Hepatocyte (in vitro differentiated cells): ENCODE data around the gene MGLL.

Source experiments
- EZH2 ChIP-seq: fragments of 200-600 bp; sonication (generic); IDR thresholded peaks from 2 replicates; pipeline ENCODE4 v1.6.1; 2016; ENCODE audit warnings: antibody characterized with exemption, mild to moderate bottlenecking, borderline replicate concordance
- EZH2phosphoT487 ChIP-seq: fragments of 200-600 bp; sonication (generic); IDR thresholded peaks from one replicate; pipeline ENCODE4 v1.6.1; 2018; ENCODE audit warnings: antibody characterized with exemption, mild to moderate bottlenecking, low read depth, moderate library complexity; ENCODE audit not compliant: unreplicated experiment, severe bottlenecking
- TF ChIP-seq, protein P1 (sequence below): fragments of 200-600 bp; sonication (generic); IDR thresholded peaks from 2 replicates; pipeline ENCODE4 v1.5.1; 2016; ENCODE audit warnings: antibody characterized with exemption, mild to moderate bottlenecking; ENCODE audit not compliant: poor library complexity

DNA sequence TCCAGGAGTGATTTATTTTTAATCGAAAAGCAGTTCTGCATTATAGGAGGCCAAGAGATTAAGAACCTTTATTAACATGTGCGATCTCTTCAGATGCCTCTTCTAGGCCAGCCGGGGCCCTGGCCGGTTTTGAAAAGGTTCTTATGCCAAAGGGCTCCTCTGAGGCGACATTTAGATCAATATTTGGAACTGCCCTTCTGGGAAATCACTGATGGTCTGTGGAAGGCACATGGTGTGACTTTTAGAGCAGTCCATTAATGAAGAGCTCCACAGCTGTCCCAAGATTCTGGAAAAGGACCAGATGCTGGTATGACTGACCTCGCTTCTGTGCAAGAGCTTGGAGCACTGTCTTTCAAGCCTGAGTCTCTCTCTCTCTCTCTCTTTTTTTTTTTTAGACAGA is 19.7 kb downstream of the MGLL start:
- TF ChIP-seq, protein P1, sequence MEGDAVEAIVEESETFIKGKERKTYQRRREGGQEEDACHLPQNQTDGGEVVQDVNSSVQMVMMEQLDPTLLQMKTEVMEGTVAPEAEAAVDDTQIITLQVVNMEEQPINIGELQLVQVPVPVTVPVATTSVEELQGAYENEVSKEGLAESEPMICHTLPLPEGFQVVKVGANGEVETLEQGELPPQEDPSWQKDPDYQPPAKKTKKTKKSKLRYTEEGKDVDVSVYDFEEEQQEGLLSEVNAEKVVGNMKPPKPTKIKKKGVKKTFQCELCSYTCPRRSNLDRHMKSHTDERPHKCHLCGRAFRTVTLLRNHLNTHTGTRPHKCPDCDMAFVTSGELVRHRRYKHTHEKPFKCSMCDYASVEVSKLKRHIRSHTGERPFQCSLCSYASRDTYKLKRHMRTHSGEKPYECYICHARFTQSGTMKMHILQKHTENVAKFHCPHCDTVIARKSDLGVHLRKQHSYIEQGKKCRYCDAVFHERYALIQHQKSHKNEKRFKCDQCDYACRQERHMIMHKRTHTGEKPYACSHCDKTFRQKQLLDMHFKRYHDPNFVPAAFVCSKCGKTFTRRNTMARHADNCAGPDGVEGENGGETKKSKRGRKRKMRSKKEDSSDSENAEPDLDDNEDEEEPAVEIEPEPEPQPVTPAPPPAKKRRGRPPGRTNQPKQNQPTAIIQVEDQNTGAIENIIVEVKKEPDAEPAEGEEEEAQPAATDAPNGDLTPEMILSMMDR: no peak
- TF ChIP-seq EZH2phosphoT487: no peak
- no peak for TF ChIP-seq EZH2
